T-helper 1 cell (primary cell): ENCODE results near the gene CCDC6.
"Not testable (repeated sequence)": the region's sequence is repeated elsewhere in the genome, so short reads cannot be mapped to it uniquely, and the experiment has no call there.

ENCODE experiments used
- DNase-seq, 5 donors: peaks; one replicate each; pipeline ENCODE4 v3.0.0-alpha.2; 2012 to 2020

The CCDC6 gene

GRCh38 chr10:59752278-59752940 is 153.9 kb downstream of the CCDC6 start:
- no peak for DNase-seq

GRCh38 chr10:59750155-59750945 is 156.0 kb downstream of the CCDC6 start:
- no peak for DNase-seq

GRCh38 chr10:59748834-59749233 is 157.5 kb downstream of the CCDC6 start:
- no peak for DNase-seq

- no peak for DNase-seq
These were observed 161.1 kb downstream of the CCDC6 start for GRCh38 chr10:59745163-59745650.

- not testable (repeated sequence) for DNase-seq
These were observed 161.6 kb downstream of the CCDC6 start for GRCh38 chr10:59744762-59745161.

GRCh38 chr10:59744156-59744555 is 162.2 kb downstream of the CCDC6 start:
- not testable (repeated sequence) for DNase-seq

GRCh38 chr10:59741583-59741982 is 164.8 kb downstream of the CCDC6 start:
- DNase-seq, result no peak

GRCh38 chr10:59741048-59741447 is 165.3 kb downstream of the CCDC6 start:
- no peak for DNase-seq
